GM13976 (cell line): Measurements from ENCODE around the gene TMEM164.

ENCODE experiments used
- DNase-seq: peaks from one replicate; pipeline ENCODE4 v3.0.0; 2012; ENCODE audit warnings: low spot score
- in situ Hi-C: fragments of 300-500 bp; cut with MboI; formaldehyde crosslinking; loops from one replicate; pipeline ENCODE4 v1.12.0; 2022; ENCODE audit warnings: low sequenced_read_pairs, mixed read lengths, inconsistent platforms; ENCODE audit not compliant: unreplicated experiment
- TF ChIP-seq, protein P1 (sequence below): IDR thresholded peaks from 2 replicates; pipeline ENCODE4 v1.5.1; 2012; ENCODE audit warnings: borderline replicate concordance, mild to moderate bottlenecking; ENCODE audit not compliant: insufficient read depth; ENCODE audit errors: extremely low read depth, missing control alignments, control extremely low read depth

TMEM164 gene

DNA sequence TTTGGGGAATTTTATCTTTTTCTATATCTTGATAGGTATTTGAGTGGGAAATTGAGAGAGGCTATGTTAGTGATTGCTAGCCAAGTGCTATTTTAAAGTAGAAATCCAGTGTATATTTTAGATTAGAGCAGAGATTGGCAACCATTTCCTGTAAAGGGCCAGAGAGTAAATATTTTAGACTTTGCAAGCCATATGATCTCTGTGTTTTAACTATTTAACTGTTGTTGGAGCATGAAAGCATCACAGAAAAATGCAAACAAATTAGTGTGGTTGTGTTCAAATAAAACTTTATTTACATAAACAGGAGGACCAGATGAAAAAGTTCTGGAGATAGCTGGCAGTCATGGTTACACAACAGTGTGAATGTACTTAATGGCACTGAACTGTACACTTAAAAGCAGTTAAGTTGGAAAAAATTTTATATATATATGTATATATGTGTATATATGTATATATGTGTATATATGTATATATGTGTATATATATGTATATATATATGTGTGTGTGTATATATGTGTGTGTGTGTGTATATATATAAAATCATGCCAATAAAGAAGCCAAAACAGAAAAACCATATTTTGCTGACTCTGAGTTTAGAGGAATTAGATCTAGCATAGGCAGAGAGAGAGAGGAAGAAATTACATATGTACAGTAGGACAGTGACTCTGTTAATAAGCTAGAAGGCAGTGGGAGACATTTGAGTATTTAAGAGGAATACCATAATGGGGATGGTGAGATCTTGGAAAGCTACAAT, 83.4 kb downstream of the TMEM164 start:
- in situ Hi-C loops: no loop called here
- no peak for DNase-seq

DNA sequence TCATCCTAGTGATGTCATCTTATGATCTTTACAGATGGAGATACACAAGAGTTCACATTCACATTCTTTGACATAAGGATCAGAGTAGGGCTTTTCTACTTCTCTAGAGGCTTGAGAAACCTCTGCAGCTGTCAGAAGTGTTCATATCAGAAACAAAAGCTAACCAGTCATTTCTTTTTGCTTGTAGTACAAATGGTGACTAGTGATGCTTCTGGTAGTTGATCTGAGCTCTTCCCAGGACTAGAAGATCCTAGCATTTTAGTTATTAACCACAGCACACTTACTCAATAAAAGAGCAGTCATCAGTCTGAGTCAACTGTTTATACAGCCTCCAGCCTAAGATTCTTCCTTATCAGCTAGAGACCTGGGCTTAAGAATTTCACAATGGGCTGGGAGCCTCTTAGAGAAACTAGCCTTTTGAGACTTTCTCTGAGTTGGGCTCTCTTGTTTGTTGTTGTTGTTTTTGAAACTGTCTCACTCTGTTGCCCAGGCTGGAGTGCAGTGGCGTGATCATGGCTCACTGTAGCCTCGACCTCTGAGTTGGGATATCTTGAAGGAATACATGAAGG, 84.1 kb downstream of the TMEM164 start:
- DNase-seq: no peak
- TF ChIP-seq, protein P1, sequence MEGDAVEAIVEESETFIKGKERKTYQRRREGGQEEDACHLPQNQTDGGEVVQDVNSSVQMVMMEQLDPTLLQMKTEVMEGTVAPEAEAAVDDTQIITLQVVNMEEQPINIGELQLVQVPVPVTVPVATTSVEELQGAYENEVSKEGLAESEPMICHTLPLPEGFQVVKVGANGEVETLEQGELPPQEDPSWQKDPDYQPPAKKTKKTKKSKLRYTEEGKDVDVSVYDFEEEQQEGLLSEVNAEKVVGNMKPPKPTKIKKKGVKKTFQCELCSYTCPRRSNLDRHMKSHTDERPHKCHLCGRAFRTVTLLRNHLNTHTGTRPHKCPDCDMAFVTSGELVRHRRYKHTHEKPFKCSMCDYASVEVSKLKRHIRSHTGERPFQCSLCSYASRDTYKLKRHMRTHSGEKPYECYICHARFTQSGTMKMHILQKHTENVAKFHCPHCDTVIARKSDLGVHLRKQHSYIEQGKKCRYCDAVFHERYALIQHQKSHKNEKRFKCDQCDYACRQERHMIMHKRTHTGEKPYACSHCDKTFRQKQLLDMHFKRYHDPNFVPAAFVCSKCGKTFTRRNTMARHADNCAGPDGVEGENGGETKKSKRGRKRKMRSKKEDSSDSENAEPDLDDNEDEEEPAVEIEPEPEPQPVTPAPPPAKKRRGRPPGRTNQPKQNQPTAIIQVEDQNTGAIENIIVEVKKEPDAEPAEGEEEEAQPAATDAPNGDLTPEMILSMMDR: no peak
- in situ Hi-C loops: no loop called here

More for the DNA sequence above, 83.4 kb downstream of the TMEM164 start:
- TF ChIP-seq, protein P1: no peak

DNA sequence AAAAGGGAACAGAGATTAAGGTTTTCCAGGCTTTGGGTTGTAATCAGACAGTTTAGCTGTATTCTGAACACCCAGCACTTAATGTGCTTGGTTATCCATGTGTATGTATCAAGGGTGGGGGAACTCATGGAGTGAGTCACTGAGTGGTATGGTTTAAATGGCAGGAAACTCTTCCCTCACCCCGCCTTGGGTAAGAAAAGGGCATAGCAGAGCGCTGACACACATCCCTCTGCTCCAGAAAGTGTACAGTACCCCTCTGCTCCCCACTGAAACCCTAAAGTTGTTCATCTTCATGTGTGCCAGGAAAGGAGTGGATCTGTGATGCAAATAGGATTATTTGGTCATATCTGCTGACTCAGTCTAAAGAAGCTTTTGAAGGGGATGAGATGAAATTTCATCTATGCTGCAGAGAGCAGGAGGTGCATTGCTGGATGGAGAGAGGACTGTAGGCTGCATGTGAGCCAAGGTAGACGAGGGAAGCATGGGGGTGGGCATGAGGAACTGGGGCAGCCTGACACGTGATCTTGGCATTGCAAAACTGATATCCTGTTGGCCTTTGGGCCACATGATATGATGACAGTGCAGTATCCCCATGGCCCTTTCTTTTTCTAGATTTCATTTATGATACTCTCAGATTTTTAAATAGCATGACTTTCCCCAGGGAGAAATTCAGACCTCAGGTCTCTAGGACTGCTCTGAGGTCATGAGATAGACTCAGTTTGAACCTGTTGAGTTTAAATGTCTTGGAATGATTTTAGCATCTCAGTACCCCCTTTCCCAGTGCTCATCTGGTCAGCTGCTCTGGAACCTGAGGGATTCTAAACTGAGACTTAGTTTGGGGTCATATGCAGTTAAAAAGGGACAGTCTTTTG, 84.8 kb downstream of the TMEM164 start:
- in situ Hi-C loops: no loop called here
- DNase-seq: no peak
- TF ChIP-seq, protein P1: no peak

DNA sequence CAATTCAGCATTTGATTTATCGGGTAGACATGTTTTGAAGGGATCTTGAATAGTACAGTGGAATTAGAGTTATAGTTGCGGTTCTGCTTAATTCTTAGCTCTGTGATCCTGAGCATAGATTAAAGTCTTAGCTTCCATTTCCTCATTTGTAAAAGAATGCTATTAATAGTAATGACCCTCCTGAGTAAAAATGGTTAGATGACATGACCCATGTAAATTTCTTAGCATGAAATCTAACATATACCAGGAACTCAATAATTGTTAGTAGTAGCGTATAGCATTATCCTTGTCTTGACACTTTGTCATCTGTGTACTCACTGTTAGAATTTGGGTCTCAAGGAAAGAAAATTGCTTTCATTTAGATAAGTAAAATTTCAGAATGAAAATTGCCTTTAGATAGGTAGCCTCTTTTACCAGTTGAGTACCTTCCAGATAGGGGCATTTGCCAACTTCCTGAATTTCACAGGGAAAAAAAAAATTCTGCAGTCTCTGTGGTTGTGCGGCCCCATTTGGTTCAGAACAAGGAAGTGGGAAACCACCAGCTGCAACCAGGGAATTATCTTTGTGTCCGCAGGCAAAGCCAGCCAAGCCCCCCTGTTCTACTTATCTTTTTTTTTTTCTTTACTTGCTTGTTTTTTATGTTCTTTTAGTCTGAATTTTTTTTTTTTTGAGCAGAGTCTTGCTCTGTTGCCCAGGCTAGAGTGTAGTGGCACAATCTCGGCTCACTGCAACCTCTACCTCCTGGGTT, 86.9 kb downstream of the TMEM164 start:
- in situ Hi-C loops: no loop called here
- TF ChIP-seq, protein P1: no peak
- no peak for DNase-seq

DNA sequence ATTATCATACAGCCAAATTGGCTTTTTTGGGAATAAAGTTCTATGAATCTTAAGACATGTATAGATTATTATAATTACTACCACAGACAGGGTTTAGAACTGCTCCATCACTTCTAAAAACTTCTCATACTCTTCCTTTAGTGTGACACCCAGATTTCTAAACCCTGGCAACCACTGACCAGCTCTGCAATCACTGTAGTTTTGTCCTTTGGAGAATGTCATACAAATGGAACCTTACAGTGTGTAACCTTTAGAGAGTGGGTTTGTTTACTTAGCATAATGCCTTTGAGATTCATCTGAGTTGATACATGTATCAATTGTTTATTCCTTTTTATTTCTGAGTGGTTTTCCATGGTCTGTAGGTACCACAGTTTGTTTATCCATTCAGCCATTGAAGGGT, 95.0 kb downstream of the TMEM164 start:
- TF ChIP-seq, protein P1: no peak
- no peak for DNase-seq
- in situ Hi-C loops: no loop called here

DNA sequence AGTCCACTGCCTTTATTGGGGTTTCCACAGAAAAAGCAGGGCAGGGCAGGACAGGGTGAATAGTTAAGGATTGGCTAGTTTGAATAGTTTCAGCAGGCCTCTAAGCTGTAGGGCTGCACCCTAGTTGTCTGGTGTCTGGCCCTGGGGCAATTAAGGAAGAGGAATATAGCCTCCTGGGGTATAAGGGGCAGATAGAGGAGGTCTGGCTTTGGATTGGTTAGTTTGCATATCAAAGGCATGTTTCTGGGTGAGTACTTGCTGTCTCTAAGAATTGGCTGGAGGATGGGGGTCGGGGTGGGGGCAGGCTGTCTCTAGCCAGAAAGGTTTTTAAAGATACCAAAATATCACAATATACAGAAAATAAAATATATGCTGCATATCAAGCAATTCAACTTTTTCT, 100.4 kb downstream of the TMEM164 start:
- no peak for DNase-seq
- in situ Hi-C loops: no loop called here
- TF ChIP-seq, protein P1: no peak
